T-helper 2 cell treated with Interferon-gamma antibody and Interleukin-4, amounts not matched to agents 5 μg/mL and 100 μg/mL, for 36 hours (primary cell): ENCODE data around the gene DEDD.

Source experiments
- DNase-seq: peaks from one replicate; pipeline ENCODE4 v3.0.0; 2021; ENCODE audit warnings: low spot score
- H3K27ac Mint-ChIP-seq: one replicate; pipeline ENCODE4 v1.8.0; 2021; ENCODE audit warnings: mild to moderate bottlenecking, mixed read lengths
- H3K27me3 Mint-ChIP-seq: one replicate; pipeline ENCODE4 v1.8.0; 2021; ENCODE audit warnings: low read depth, mixed read lengths
- H3K36me3 Mint-ChIP-seq: one replicate; pipeline ENCODE4 v1.8.0; 2021; ENCODE audit warnings: low read depth, mixed read lengths
- H3K4me1 Mint-ChIP-seq: one replicate; pipeline ENCODE4 v1.8.0; 2021; ENCODE audit warnings: low read depth, mixed read lengths
- H3K4me3 Mint-ChIP-seq: one replicate; pipeline ENCODE4 v1.8.0; 2022; ENCODE audit warnings: mild to moderate bottlenecking, moderate library complexity, mixed read lengths
- H3K9me3 Mint-ChIP-seq: one replicate; pipeline ENCODE4 v1.8.0; 2021; ENCODE audit warnings: mixed read lengths

The DEDD gene

GRCh38 chr1:161100556-161100955 lies 31.9 kb downstream of the DEDD start:
- Mint-ChIP-seq H3K27ac (no peak overlapping the region), H3K27me3 (peaks cover 2% of the 10 kb centered on the region), H3K9me3 (no peaks in the 10 kb centered on the region), H3K4me3 (no peak overlapping the region), H3K36me3 (peaks cover 18% of the 10 kb centered on the region), H3K4me1 (peaks cover 27% of the 10 kb centered on the region)
- DNase-seq, result no peak

GRCh38 chr1:161099090-161099802 lies 33.2 kb downstream of the DEDD start:
- H3K9me3 Mint-ChIP-seq, result no peaks in the 10 kb centered on the region
- DNase-seq, result no peak
- H3K36me3 Mint-ChIP-seq, result peaks cover 18% of the 10 kb centered on the region
- no peak overlapping the region for H3K27ac Mint-ChIP-seq
- peaks cover 2% of the 10 kb centered on the region for H3K27me3 Mint-ChIP-seq
- H3K4me3 Mint-ChIP-seq, result peak overlapping the region; percentile 59
- H3K4me1 Mint-ChIP-seq, result peaks cover 25% of the 10 kb centered on the region

DNA sequence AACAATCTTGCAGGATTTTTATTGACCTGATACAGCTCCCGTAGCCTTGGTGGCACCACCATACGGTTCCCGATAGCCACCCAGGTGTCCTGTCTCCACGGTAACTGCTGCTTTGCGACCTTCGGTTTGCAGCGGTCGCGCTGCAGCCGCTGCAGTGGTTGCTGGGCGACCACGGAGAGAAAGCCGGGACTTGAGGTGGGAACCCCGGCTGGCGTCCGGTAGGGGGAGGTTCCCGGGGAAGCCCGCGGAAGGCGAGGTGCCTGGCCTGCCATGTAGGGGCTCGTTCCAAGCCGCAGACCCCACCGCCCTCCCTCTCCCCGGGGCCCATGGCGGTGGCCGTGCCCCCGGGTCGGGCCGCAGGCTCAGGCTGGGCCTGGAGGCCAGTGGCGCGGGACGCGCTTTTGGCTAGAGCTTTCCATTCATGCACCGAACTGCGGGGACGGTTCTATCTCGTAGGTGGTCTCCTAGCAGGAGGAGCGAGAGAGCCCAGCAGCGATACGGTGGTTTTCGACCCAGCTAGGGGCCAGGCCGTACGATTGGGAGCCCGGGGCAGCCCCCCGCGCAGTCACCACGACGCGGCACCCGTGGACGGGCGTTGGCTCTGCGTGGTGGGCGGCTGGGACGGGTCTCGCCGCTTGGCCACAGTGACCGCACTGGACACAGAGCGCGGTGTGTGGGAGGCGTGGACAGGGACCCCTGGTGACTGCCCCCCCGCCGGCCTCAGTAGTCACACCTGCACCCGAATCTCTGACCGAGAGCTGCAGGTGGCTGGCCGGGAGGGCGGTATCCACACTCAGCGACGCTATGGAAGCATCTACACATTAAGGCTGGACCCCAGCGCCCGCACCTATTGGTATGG lies 34.0 kb downstream of the DEDD start, which contains the start of gene KLHDC9:
Gene KLHDC9, plus strand, starts transcription at position 152 of the 859 bp plus-strand sequence. Its CDS starts 175 bp downstream, at position 327.
- peaks cover 18% of the 10 kb centered on the region for H3K36me3 Mint-ChIP-seq
- peak within 1 kb of the TSS; percentile 91 for H3K4me3 Mint-ChIP-seq

DNA sequence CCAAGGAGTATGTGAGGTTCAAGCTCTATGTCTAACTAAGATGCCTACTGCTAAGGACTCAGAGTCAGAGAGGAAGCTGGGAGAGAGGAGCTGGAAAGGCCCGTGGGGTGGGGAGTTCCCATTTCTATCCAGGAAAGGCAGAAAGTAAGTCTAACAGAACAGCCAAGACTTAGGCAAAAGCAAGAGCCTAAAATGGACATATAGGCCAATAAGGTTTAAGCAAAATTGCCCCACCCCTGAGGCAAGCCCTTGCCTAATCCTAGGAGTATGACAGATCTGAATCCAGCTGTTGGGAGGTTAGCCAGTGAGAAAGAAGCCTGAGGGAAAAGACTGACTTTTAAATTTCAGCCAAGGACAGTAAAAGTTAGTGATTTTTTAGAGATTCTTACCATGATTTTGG lies 35.9 kb downstream of the DEDD start:
- no peak for DNase-seq
- Mint-ChIP-seq H3K9me3 (no peaks in the 10 kb centered on the region), H3K27me3 (peaks cover 2% of the 10 kb centered on the region), H3K4me1 (peaks cover 36% of the 10 kb centered on the region), H3K4me3 (no peak overlapping the region), H3K36me3 (peaks cover 14% of the 10 kb centered on the region), H3K27ac (no peak overlapping the region)

More for the DNA sequence above, 34.0 kb downstream of the DEDD start, which contains the start of gene KLHDC9:
- DNase-seq, result peak; percentile 54
- H3K27me3 Mint-ChIP-seq, result peaks cover 2% of the 10 kb centered on the region
- peak within 1 kb of the TSS; percentile 85 for H3K27ac Mint-ChIP-seq
- H3K4me1 Mint-ChIP-seq, result peaks cover 23% of the 10 kb centered on the region
- H3K9me3 Mint-ChIP-seq, result no peaks in the 10 kb centered on the region

DNA sequence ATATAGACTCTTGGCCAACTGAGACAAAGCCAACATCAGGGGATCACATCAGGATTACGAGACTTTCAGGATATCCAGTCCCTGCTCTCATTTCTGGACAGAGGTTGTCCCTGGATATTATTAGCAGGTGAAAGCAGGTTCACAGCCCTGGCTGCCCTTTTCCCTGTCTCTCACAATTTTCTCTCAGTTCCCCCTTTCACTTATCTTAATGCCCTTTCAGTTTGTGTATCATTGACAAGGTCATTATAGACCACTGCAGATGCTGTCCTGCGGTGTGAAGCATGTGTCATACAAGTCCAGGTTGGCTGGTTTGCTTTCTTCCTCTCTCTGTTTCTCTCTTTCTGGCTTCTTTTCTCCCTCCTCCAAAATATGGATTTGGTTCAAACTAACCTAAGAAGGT lies 36.5 kb downstream of the DEDD start:
- Mint-ChIP-seq H3K36me3 (peaks cover 14% of the 10 kb centered on the region), H3K27me3 (peaks cover 2% of the 10 kb centered on the region), H3K9me3 (no peaks in the 10 kb centered on the region), H3K4me3 (no peak overlapping the region), H3K27ac (no peak overlapping the region), H3K4me1 (peaks cover 36% of the 10 kb centered on the region)
- DNase-seq, result no peak

DNA sequence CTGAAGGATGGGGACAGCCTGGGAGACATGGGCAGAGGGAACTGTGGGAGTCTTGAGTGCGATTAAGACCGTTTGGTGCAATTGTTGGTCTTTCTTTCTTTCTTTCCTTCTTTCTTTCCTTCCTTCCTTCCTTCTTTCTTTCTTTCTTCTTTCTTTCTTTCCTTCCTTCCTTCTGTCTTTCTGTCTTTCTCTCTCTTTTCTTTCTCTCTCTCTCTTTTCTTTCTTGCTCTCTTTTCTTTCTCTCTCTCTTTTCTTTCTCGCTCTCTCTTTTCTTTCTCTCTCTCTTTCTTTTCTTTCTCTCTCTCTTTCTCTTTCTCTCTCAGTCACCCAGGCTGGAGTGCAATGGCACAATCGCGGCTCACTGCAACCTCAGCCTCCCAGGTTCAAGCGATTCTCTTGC lies 37.2 kb downstream of the DEDD start:
- H3K27me3 Mint-ChIP-seq, result peaks cover 2% of the 10 kb centered on the region
- H3K9me3 Mint-ChIP-seq, result no peaks in the 10 kb centered on the region
- peaks cover 10% of the 10 kb centered on the region for H3K36me3 Mint-ChIP-seq
- peaks cover 43% of the 10 kb centered on the region for H3K4me1 Mint-ChIP-seq
- H3K4me3 Mint-ChIP-seq, result no peak overlapping the region
- no peak for DNase-seq
- no peak overlapping the region for H3K27ac Mint-ChIP-seq

DNA sequence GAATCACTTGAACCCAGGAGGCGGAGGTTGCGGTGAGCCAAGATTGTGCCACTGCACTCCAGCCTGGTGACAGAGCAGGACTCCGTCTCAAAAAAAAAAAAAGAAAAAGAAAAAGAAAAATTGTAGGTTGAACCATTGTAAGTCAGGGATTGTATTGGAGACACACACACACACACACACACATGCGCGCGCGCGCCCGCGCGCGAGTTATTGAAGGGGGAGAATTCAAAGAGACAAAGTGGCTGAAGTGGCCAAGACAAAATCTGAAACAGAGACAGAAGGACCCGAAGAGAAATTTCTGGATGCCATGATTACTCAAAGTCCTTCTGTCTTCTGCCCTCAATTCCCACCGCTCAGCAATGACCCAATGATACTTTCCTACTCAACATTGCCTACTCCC lies 38.0 kb downstream of the DEDD start:
- H3K4me1 Mint-ChIP-seq, result peaks cover 43% of the 10 kb centered on the region

GRCh38 chr1:161092621-161093028 lies 39.8 kb downstream of the DEDD start:
- H3K4me1 Mint-ChIP-seq, result peaks cover 33% of the 10 kb centered on the region
- peak; percentile 54 for DNase-seq
- peaks cover 2% of the 10 kb centered on the region for H3K27me3 Mint-ChIP-seq
- no peak overlapping the region for H3K27ac Mint-ChIP-seq
- no peaks in the 10 kb centered on the region for H3K9me3 Mint-ChIP-seq
- H3K4me3 Mint-ChIP-seq, result no peak overlapping the region
- no peaks in the 10 kb centered on the region for H3K36me3 Mint-ChIP-seq

More for the DNA sequence above, 38.0 kb downstream of the DEDD start:
- DNase-seq, result no peak
- Mint-ChIP-seq H3K27me3 (peaks cover 2% of the 10 kb centered on the region), H3K27ac (no peak overlapping the region), H3K4me3 (no peak overlapping the region), H3K36me3 (peaks cover 4% of the 10 kb centered on the region), H3K9me3 (no peaks in the 10 kb centered on the region)

DNA sequence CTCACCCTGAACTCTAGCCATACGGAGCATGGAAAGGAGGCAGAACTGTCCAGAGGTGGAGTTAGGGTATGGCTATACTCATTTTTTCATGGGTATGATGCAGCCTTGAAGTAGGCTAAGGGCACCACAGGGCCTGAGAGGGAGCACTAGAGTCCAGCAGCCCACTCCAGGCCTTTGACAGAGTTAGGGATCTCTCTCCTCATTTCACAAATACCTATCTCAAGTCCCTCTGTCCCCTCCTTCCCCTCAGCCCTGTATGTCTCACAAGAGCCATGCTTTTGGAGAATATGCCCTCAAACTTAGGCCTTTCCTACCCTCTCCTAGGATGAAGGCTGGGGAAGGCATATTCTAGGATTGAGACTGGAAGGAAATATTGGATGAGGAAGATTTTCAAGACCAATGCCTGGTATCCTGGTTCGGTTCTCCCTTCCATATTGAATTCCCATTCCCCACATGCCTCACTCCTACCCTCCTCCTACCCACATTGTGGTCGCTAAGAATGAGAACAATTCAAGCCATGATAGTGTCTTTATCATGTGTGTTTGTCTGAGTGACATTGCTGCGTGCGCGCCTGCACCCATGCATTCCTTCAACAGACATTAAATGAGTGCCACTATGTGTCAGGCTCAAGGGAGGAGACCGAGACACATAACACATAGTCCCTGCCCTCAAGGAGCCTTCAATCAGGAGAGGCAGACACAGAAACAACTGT lies 40.5 kb downstream of the DEDD start:
- H3K36me3 Mint-ChIP-seq, result no peaks in the 10 kb centered on the region
- no peaks in the 10 kb centered on the region for H3K27me3 Mint-ChIP-seq
- H3K9me3 Mint-ChIP-seq, result no peaks in the 10 kb centered on the region
- no peak overlapping the region for H3K4me3 Mint-ChIP-seq
- DNase-seq, result no peak
- H3K4me1 Mint-ChIP-seq, result peaks cover 26% of the 10 kb centered on the region
- no peak overlapping the region for H3K27ac Mint-ChIP-seq

- no peak overlapping the region for H3K4me3 Mint-ChIP-seq
- H3K4me1 Mint-ChIP-seq, result peaks cover 20% of the 10 kb centered on the region
- no peak for DNase-seq
- no peak overlapping the region for H3K27ac Mint-ChIP-seq
- H3K27me3 Mint-ChIP-seq, result no peaks in the 10 kb centered on the region
- H3K9me3 Mint-ChIP-seq, result no peaks in the 10 kb centered on the region
- no peaks in the 10 kb centered on the region for H3K36me3 Mint-ChIP-seq
Observed at GRCh38 chr1:161091093-161091492, 41.4 kb downstream of the DEDD start.

GRCh38 chr1:161090617-161091016 lies 41.9 kb downstream of the DEDD start:
- Mint-ChIP-seq H3K27ac (no peak overlapping the region), H3K27me3 (no peaks in the 10 kb centered on the region), H3K36me3 (no peaks in the 10 kb centered on the region), H3K4me3 (no peak overlapping the region), H3K4me1 (peaks cover 20% of the 10 kb centered on the region), H3K9me3 (no peaks in the 10 kb centered on the region)
- DNase-seq, result no peak

DNA sequence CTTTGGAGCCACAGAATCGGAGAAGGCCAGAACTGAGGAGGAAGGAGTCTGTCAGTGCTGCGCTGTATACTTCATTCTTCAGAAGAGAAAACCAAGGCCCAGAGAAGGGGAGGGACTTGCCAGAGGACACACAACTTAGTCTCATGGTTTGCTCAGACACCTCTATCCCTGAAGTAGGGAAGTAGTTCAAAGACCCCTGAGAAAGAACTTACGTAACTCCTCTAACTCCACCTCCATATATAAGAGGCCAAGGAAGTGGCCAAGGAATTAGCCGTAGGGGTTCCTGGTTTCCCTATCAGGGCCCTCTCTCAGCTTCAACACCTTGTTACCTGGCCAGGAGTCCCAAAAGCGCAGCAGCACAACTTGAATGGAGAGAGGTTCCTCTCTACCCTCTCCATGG lies 42.5 kb downstream of the DEDD start:
- Mint-ChIP-seq H3K4me1 (peaks cover 20% of the 10 kb centered on the region), H3K27ac (no peak overlapping the region), H3K9me3 (no peaks in the 10 kb centered on the region), H3K36me3 (no peaks in the 10 kb centered on the region), H3K4me3 (no peak overlapping the region), H3K27me3 (no peaks in the 10 kb centered on the region)
- DNase-seq, result no peak

DNA sequence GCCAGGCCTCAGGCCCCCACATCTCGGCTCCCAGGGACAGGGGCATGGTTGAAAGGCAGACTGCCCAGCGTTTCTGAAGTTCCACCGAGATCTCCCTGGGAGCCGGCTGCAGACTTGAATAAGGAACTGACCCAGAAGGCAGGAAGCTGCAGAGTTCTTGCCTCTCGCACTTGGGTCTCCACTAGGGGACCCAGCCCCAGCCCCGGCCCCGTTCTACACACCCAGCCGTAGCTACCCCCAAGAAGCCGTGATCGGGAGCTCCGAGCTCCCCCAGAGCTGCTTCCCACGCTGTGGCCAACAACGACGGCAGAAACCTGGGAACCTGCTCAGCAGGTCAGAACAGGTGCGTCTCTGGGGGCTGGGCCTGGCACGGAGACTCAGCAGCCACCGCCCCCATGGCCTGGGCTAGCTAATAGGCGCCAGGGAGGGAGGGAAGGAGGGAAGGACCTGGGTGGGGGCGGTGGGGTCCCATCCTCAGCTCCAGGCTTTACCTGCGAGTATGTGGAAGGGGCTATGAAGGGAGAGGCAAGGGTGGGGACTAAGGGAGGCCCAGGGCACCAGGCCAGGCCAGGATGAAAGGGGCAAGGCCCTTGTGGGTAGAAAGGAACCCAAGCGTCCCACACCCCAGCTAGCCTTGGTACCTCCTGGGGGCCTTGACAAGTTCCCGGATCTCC lies 43.1 kb downstream of the DEDD start, which contains the start of gene NECTIN4:
Gene NECTIN4, minus strand, starts transcription at position 308 of the 674 bp plus-strand sequence. Its CDS starts 262 bp downstream, at position 46.
- Mint-ChIP-seq H3K4me1 (peaks cover 20% of the 10 kb centered on the region), H3K27ac (no peak within 1 kb of the TSS), H3K36me3 (no peaks in the 10 kb centered on the region), H3K4me3 (no peak within 1 kb of the TSS), H3K9me3 (no peaks in the 10 kb centered on the region), H3K27me3 (no peaks in the 10 kb centered on the region)
- no peak for DNase-seq
